Mesenchymal stem cell (in vitro differentiated cells and primary cell): ENCODE data around the gene KDM1B.

Experiments
- DNase-seq: peaks from one replicate; pipeline ENCODE4 v3.0.0-alpha.2; 2013
- H2AFZ ChIP-seq: one replicate; pipeline ENCODE4 v1.6.1; 2013; ENCODE audit warnings: low read depth, mild to moderate bottlenecking, control low read depth, inconsistent platforms, low read length, moderate library complexity
- H2AK5ac ChIP-seq: 2 replicates; pipeline ENCODE4 v1.6.1; 2013; ENCODE audit warnings: low read length, moderate library complexity, mild to moderate bottlenecking, inconsistent platforms; ENCODE audit not compliant: severe bottlenecking
- H2BK120ac ChIP-seq: one replicate; pipeline ENCODE4 v1.6.1; 2013; ENCODE audit warnings: low read depth, mild to moderate bottlenecking, inconsistent platforms, low read length, moderate library complexity
- H2BK12ac ChIP-seq, 2 experiments: one replicate each; pipeline ENCODE4 v1.6.1; 2013; ENCODE audit warnings: inconsistent platforms in 2 of 2, low read length in 2 of 2, mild to moderate bottlenecking in 2 of 2, moderate library complexity in 2 of 2, control low read depth in 1 of 2
- H2BK15ac ChIP-seq: one replicate; pipeline ENCODE4 v1.6.1; 2013; ENCODE audit warnings: mild to moderate bottlenecking, low read depth, inconsistent platforms; ENCODE audit not compliant: poor library complexity, severe bottlenecking
- H2BK5ac ChIP-seq: 2 replicates; pipeline ENCODE4 v1.6.1; 2013; ENCODE audit warnings: low read depth, mild to moderate bottlenecking, low read length, control low read depth, inconsistent platforms; ENCODE audit not compliant: poor library complexity, severe bottlenecking
- H3K14ac ChIP-seq, 2 experiments: one replicate each; pipeline ENCODE4 v1.6.1; 2013; ENCODE audit warnings: inconsistent platforms in 2 of 2, low read length in 2 of 2, control low read depth in 1 of 2, mild to moderate bottlenecking in 1 of 2, moderate library complexity in 1 of 2
- H3K18ac ChIP-seq, 2 experiments: one replicate each; pipeline ENCODE4 v1.6.1; 2013; ENCODE audit warnings: inconsistent platforms in 2 of 2, low read length in 2 of 2, control low read depth in 1 of 2, low read depth in 1 of 2, mild to moderate bottlenecking in 1 of 2
- H3K23ac ChIP-seq, 2 experiments: one replicate each; pipeline ENCODE4 v1.6.1; 2013; ENCODE audit warnings: inconsistent platforms in 2 of 2, low read length in 2 of 2, mild to moderate bottlenecking in 2 of 2, moderate library complexity in 2 of 2, control low read depth in 1 of 2
- H3K27ac ChIP-seq: 2 replicates; pipeline ENCODE4 v1.5.1; 2013; ENCODE audit warnings: mild to moderate bottlenecking, moderate library complexity, low read length, control low read depth, inconsistent platforms; ENCODE audit not compliant: poor library complexity, severe bottlenecking
- H3K27me3 ChIP-seq, 2 experiments: 2 replicates each; pipeline versions ENCODE4 v1.6.1 to v1.7.0; 2013; ENCODE audit warnings: low read length in 2 of 2, mild to moderate bottlenecking in 2 of 2, moderate library complexity in 2 of 2, control low read depth in 1 of 2, inconsistent platforms in 1 of 2; ENCODE audit not compliant: control insufficient read depth in 1 of 2, insufficient read depth in 1 of 2
- H3K36me3 ChIP-seq, 2 experiments: 2 replicates each; pipeline versions ENCODE4 v1.6.1 to v1.7.0; 2013; ENCODE audit warnings: low read length in 2 of 2, control low read depth in 1 of 2, inconsistent platforms in 1 of 2, low read depth in 1 of 2, mild to moderate bottlenecking in 1 of 2; ENCODE audit not compliant: insufficient read depth in 2 of 2, control insufficient read depth in 1 of 2
- H3K4ac ChIP-seq, 2 experiments: one replicate each; pipeline ENCODE4 v1.6.1; 2013; ENCODE audit warnings: inconsistent platforms in 2 of 2, low read length in 2 of 2, mild to moderate bottlenecking in 2 of 2, moderate library complexity in 2 of 2, control low read depth in 1 of 2, low read depth in 1 of 2
- H3K4me1 ChIP-seq: 2 replicates; pipeline ENCODE4 v1.6.1; 2013; ENCODE audit warnings: low read depth, low read length, control low read depth; ENCODE audit not compliant: control insufficient read depth, insufficient read depth
- H3K4me2 ChIP-seq: 2 replicates; pipeline ENCODE4 v1.6.1; 2013; ENCODE audit warnings: low read length, mild to moderate bottlenecking, inconsistent platforms; ENCODE audit not compliant: poor library complexity, severe bottlenecking
- H3K4me3 ChIP-seq, 2 experiments: 2 replicates each; pipeline versions ENCODE4 v1.5.1 to v1.7.0; 2013; ENCODE audit warnings: low read length in 2 of 2, mild to moderate bottlenecking in 2 of 2, control low read depth in 1 of 2, low read depth in 1 of 2; ENCODE audit not compliant: insufficient read depth in 1 of 2
- H3K79me1 ChIP-seq: replicated peaks from 2 replicates; pipeline ENCODE4 v1.6.1; 2013; ENCODE audit warnings: mild to moderate bottlenecking, control low read depth, low read length, inconsistent platforms; ENCODE audit not compliant: poor library complexity, severe bottlenecking
- H3K9ac ChIP-seq: 2 replicates; pipeline ENCODE4 v1.7.0; 2013; ENCODE audit warnings: mild to moderate bottlenecking, low read length, moderate library complexity
- H3K9me3 ChIP-seq: 2 replicates; pipeline ENCODE4 v1.7.0; 2013; ENCODE audit warnings: mild to moderate bottlenecking, low read length; ENCODE audit not compliant: control insufficient read depth
- H4K8ac ChIP-seq: one replicate; pipeline ENCODE4 v1.6.1; 2013; ENCODE audit warnings: inconsistent platforms, mild to moderate bottlenecking, low read length, moderate library complexity
- H4K91ac ChIP-seq: one replicate; pipeline ENCODE4 v1.6.1; 2013; ENCODE audit warnings: mild to moderate bottlenecking, low read length, inconsistent platforms
- WGBS: methylation state at CpG from one replicate; pipeline ENCODE4 v1.1.7; 2013; ENCODE audit warnings: mixed read lengths; 5-methylcytosine and 5-hydroxymethylcytosine counted together

The KDM1B gene

DNA sequence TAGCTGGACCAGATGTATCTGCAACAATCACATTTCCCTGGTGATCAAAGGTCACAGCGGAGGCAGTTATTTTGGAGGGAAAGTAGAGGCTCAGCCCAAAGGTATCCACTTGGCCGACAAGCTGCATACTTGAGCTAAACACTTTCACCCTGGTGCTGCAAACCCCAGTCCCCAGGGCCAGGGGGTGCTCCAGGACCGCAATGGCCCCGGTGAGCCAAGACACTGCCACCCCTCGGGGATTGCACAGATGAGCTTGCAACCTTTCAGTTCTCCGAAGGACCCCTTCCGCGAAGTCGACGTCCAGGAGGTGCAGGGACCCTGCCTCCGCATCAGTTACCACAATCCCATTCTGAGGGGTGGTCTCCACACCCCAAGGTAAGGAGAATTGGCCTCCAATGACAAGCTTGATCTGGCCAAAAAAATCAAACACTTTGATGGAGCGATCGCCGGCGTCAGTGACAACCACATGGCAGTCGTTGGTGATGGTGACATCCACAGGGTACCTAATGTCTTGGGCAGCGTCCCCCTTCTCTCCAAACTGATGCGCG is 33.6 kb upstream of the KDM1B start:
- DNase-seq, result no peak
- no peak overlapping the region for H3K14ac ChIP-seq
- H4K91ac ChIP-seq, result no peak overlapping the region
- no peaks in the 10 kb centered on the region for H3K79me1 ChIP-seq
- no peak overlapping the region for H3K23ac ChIP-seq
- no peak overlapping the region for H3K4ac ChIP-seq
- no peaks in the 10 kb centered on the region for H3K9me3 ChIP-seq
- H4K8ac ChIP-seq, result peak overlapping the region; percentile 99
- H3K4me1 ChIP-seq, result peaks cover 10% of the 10 kb centered on the region
- H3K27ac ChIP-seq, result no peak overlapping the region
- no peak overlapping the region for H2BK12ac ChIP-seq
- H3K4me3 ChIP-seq, result peak overlapping the region in 1 of 2 experiments; percentile 81
- H3K27me3 ChIP-seq, result no peaks in the 10 kb centered on the region
- no peak overlapping the region for H2BK5ac ChIP-seq
- H3K4me2 ChIP-seq, result no peak overlapping the region
- no peaks in the 10 kb centered on the region for H3K36me3 ChIP-seq
- H2BK120ac ChIP-seq, result no peak overlapping the region
- H2AFZ ChIP-seq, result no peak overlapping the region
- H3K9ac ChIP-seq, result peak overlapping the region; percentile 84
- 91% methylated on average over 19 of the region's 19 CpGs for WGBS
- no peak overlapping the region for H3K18ac ChIP-seq
- no peak overlapping the region for H2BK15ac ChIP-seq
- no peak overlapping the region for H2AK5ac ChIP-seq

DNA sequence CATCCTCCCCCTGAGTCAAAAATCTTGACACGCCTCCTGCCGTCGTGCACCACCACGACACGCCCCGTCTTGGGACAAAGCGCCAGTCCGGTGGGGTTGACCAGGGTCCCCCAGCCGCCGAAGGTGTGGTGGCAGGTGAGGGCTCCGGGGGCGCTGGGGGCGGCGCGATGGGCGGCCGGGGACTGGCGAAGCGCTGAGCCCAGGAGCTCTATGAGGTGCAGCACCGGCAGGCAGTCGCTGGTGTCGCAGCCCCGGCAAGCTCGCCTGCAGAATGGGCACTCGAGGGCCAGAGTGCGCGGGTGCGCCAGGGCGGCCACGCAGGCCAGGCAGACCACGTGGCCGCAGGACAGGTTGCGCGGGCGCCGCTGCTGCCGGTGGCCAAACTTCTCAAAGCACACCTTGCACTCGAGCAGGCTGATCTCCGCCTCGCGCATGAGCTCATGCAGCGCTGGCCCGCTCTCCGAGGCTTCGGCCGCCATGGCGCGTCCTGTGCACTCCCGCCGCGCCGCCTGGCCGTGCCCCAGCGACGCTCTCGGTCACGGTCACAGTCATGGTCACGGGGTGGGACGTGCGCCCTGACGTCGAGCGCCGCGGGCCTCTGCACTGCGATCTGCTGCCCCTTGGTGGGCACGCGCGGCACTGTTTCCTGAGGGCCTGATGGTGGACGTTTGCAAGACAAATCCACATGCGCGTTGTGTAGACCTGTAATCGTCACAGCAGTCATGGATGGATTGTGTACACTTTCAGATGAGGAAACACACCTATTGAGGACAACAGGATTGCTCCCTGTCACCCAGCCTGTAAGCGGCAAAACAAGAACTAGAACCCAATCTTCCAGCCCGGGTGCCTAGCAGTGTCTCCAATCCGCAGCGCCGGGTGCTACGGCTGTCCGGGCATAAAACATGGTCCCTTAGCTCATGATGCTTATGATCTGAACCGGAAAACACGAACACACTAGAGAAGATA is 32.8 kb upstream of the KDM1B start, which contains the start of gene NHLRC1:
Gene NHLRC1, minus strand, starts transcription at position 550 of the 966 bp plus-strand sequence. Its CDS starts 71 bp downstream, at position 479.
- Histone ChIP-seq H3K27me3 (no peaks in the 10 kb centered on the region), H3K4me2 (peak within 1 kb of the TSS; percentile 66), H2BK120ac (peak within 1 kb of the TSS; percentile 36), H3K23ac (no peak within 1 kb of the TSS), H4K8ac (peak within 1 kb of the TSS; percentile 99), H2BK15ac (peak within 1 kb of the TSS; percentile 50), H3K9me3 (no peaks in the 10 kb centered on the region), H3K4me1 (peaks cover 10% of the 10 kb centered on the region), H2AFZ (peak within 1 kb of the TSS; percentile 81), H3K27ac (no peak within 1 kb of the TSS), H3K4ac (peak within 1 kb of the TSS; percentile 53 to 86), H3K4me3 (peak within 1 kb of the TSS; percentile 50 to 81), H3K14ac (peak within 1 kb of the TSS in 1 of 2 experiments; percentile 63), H3K9ac (peak within 1 kb of the TSS; percentile 84), H4K91ac (peak within 1 kb of the TSS; percentile 94), H2BK5ac (no peak within 1 kb of the TSS), H3K18ac (peak within 1 kb of the TSS; percentile 80 to 89), H3K36me3 (no peaks in the 10 kb centered on the region), H2BK12ac (peak within 1 kb of the TSS; percentile 11 to 61), H3K79me1 (no peaks in the 10 kb centered on the region), H2AK5ac (no peak within 1 kb of the TSS)
- peak; percentile 82 for DNase-seq
- 36% methylated on average over 79 of the region's 82 CpGs for WGBS

GRCh38 chr6:18126121-18126520 is 29.1 kb upstream of the KDM1B start:
- no peak overlapping the region for H4K91ac ChIP-seq
- peaks cover 0 to 8% of the 10 kb centered on the region in 2 experiments for H3K36me3 ChIP-seq
- no peak overlapping the region for H4K8ac ChIP-seq
- H2AK5ac ChIP-seq, result no peak overlapping the region
- peak overlapping the region; percentile 43 for H3K9ac ChIP-seq
- no peak overlapping the region for H3K27ac ChIP-seq
- H2AFZ ChIP-seq, result no peak overlapping the region
- DNase-seq, result no peak
- H3K14ac ChIP-seq, result no peak overlapping the region
- no peaks in the 10 kb centered on the region for H3K9me3 ChIP-seq
- no peak overlapping the region for H3K4ac ChIP-seq
- H2BK15ac ChIP-seq, result no peak overlapping the region
- 63% methylated on average over 5 of the region's 5 CpGs for WGBS
- peak overlapping the region in 1 of 2 experiments; percentile 36 for H3K4me3 ChIP-seq
- H3K23ac ChIP-seq, result no peak overlapping the region
- no peaks in the 10 kb centered on the region for H3K79me1 ChIP-seq
- no peak overlapping the region for H2BK120ac ChIP-seq
- H3K18ac ChIP-seq, result no peak overlapping the region
- no peak overlapping the region for H2BK5ac ChIP-seq
- no peak overlapping the region for H3K4me2 ChIP-seq
- no peak overlapping the region for H2BK12ac ChIP-seq
- H3K27me3 ChIP-seq, result no peaks in the 10 kb centered on the region
- H3K4me1 ChIP-seq, result peaks cover 10% of the 10 kb centered on the region

- Histone ChIP-seq H4K91ac (no peak overlapping the region), H2BK12ac (no peak overlapping the region), H3K27ac (no peak overlapping the region), H2BK15ac (no peak overlapping the region), H3K9me3 (no peaks in the 10 kb centered on the region), H2AFZ (no peak overlapping the region), H3K79me1 (no peaks in the 10 kb centered on the region), H3K14ac (no peak overlapping the region), H3K4me1 (no peaks in the 10 kb centered on the region), H3K4ac (no peak overlapping the region), H3K4me3 (no peak overlapping the region), H4K8ac (no peak overlapping the region), H3K23ac (no peak overlapping the region), H2BK120ac (no peak overlapping the region), H3K18ac (no peak overlapping the region), H3K9ac (no peak overlapping the region), H3K36me3 (peaks cover 12 to 48% of the 10 kb centered on the region in 2 experiments), H3K27me3 (no peaks in the 10 kb centered on the region), H2AK5ac (no peak overlapping the region), H3K4me2 (no peak overlapping the region), H2BK5ac (no peak overlapping the region)
- no peak for DNase-seq
- WGBS, result 100% methylated on average over 2 of the region's 3 CpGs
Measured at GRCh38 chr6:18132346-18132745, 22.9 kb upstream of the KDM1B start.
